ENCODE data around the gene C10orf105. TPM values are rescaled to one million over a fixed set of nuclear protein-coding genes. Genes with fewer than 3 reads are reported as not detected.

Gene C10orf105
- total and polyA plus RNA-seq, 2 of the 13 experiments (the other 11 are each of a cell fraction or from before 2014, with no cell fraction given): not detected

DNA sequence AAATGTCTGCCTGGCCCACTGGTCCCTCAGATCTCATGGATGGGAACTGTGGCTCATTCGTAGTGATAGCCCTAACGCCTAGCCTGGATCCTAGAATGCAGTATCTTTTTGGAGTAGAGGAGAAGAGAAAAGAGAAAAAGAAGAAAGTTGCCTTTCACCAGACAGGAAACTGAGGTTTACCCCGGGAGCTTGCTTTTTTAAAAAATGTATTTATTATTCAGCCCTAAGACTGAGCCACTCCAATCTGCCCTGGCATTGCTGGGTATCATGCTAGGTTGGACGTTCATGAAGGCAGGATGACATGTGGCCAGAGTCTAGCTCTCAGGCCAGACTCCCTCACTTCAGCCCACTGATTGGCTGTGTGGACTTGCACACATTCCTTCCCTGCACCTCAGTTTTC, 21.5 kb upstream of the C10orf105 start (continued):
- TF ChIP-seq, protein P1, sequence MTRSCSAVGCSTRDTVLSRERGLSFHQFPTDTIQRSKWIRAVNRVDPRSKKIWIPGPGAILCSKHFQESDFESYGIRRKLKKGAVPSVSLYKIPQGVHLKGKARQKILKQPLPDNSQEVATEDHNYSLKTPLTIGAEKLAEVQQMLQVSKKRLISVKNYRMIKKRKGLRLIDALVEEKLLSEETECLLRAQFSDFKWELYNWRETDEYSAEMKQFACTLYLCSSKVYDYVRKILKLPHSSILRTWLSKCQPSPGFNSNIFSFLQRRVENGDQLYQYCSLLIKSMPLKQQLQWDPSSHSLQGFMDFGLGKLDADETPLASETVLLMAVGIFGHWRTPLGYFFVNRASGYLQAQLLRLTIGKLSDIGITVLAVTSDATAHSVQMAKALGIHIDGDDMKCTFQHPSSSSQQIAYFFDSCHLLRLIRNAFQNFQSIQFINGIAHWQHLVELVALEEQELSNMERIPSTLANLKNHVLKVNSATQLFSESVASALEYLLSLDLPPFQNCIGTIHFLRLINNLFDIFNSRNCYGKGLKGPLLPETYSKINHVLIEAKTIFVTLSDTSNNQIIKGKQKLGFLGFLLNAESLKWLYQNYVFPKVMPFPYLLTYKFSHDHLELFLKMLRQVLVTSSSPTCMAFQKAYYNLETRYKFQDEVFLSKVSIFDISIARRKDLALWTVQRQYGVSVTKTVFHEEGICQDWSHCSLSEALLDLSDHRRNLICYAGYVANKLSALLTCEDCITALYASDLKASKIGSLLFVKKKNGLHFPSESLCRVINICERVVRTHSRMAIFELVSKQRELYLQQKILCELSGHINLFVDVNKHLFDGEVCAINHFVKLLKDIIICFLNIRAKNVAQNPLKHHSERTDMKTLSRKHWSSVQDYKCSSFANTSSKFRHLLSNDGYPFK (CRISPR knock-in tag; IDR thresholded peaks at IDR 0.05; ENCODE audit: borderline replicate concordance): no peak
- TF ChIP-seq CBX1 (IDR thresholded peaks at IDR 0.05; ENCODE audit: low read depth): no peak
- TF ChIP-seq ZNF337 (CRISPR knock-in tag; IDR thresholded peaks at IDR 0.05; ENCODE audit: borderline replicate concordance, low read depth): no peak
- no peak for TF ChIP-seq MZF1 (CRISPR knock-in tag; IDR thresholded peaks at IDR 0.05; ENCODE audit: borderline replicate concordance)
- TF ChIP-seq BRD4 (CRISPR knock-in tag; IDR thresholded peaks at IDR 0.05): no peak
- no peak for TF ChIP-seq KAT7 (CRISPR knock-in tag; IDR thresholded peaks at IDR 0.05; ENCODE audit: borderline replicate concordance)
- TF ChIP-seq, protein P2, sequence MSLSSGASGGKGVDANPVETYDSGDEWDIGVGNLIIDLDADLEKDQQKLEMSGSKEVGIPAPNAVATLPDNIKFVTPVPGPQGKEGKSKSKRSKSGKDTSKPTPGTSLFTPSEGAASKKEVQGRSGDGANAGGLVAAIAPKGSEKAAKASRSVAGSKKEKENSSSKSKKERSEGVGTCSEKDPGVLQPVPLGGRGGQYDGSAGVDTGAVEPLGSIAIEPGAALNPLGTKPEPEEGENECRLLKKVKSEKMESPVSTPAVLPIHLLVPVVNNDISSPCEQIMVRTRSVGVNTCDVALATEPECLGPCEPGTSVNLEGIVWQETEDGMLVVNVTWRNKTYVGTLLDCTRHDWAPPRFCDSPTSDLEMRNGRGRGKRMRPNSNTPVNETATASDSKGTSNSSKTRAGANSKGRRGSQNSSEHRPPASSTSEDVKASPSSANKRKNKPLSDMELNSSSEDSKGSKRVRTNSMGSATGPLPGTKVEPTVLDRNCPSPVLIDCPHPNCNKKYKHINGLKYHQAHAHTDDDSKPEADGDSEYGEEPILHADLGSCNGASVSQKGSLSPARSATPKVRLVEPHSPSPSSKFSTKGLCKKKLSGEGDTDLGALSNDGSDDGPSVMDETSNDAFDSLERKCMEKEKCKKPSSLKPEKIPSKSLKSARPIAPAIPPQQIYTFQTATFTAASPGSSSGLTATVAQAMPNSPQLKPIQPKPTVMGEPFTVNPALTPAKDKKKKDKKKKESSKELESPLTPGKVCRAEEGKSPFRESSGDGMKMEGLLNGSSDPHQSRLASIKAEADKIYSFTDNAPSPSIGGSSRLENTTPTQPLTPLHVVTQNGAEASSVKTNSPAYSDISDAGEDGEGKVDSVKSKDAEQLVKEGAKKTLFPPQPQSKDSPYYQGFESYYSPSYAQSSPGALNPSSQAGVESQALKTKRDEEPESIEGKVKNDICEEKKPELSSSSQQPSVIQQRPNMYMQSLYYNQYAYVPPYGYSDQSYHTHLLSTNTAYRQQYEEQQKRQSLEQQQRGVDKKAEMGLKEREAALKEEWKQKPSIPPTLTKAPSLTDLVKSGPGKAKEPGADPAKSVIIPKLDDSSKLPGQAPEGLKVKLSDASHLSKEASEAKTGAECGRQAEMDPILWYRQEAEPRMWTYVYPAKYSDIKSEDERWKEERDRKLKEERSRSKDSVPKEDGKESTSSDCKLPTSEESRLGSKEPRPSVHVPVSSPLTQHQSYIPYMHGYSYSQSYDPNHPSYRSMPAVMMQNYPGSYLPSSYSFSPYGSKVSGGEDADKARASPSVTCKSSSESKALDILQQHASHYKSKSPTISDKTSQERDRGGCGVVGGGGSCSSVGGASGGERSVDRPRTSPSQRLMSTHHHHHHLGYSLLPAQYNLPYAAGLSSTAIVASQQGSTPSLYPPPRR (CRISPR knock-in tag; IDR thresholded peaks at IDR 0.05; ENCODE audit: borderline replicate concordance): no peak
- no peak for TF ChIP-seq ZNF468 (CRISPR knock-in tag; IDR thresholded peaks at IDR 0.05)
- no peak for TF ChIP-seq ZKSCAN1 (IDR thresholded peaks at IDR 0.05; ENCODE audit: low read length)
- no peak for TF ChIP-seq SRSF4 (IDR thresholded peaks at IDR 0.05; ENCODE audit: low read depth, low read length, poor library complexity, severe bottlenecking)
- no peak for TF ChIP-seq HNF4G (IDR thresholded peaks at IDR 0.05; ENCODE audit: borderline replicate concordance, low read depth, low read length)
- no peak for TF ChIP-seq HNF4G (CRISPR knock-in tag; IDR thresholded peaks at IDR 0.05; ENCODE audit: borderline replicate concordance, low read depth)
- no peak for TF ChIP-seq ZNF407 (CRISPR knock-in tag; IDR thresholded peaks at IDR 0.05; ENCODE audit: not compliant biosample characterization)
- TF ChIP-seq RBM39 (IDR thresholded peaks at IDR 0.05; ENCODE audit: low read depth, low read length, poor library complexity, severe bottlenecking): no peak
